ENCODE data around the gene ACVR1.

Gene ACVR1

DNA sequence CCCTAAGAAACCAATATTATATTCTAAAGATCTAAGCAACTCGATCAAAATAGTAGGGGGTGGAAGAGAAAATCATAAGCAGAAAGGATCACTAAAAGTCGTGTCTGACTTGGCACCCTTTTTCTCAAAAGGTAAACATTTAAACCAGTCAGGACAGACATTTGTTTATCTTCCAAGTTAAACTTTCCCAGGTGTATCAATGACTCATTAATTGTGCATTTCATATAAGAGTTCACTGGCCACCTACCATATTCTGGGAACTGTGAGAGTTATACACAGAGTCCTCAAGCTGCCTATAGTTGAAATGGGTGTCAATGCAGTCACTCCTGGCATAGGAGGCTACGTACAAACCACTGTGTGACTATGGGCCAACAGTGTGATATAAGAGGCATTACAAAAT lies 4.8 kb upstream of the ACVR1 start:
- no peak for DNase-seq (ENCODE audit: low spot score)
- H3K27ac ChIP-seq = no peak overlapping the region
- H3K4me3 ChIP-seq = no peak overlapping the region
- TF ChIP-seq, protein P1, sequence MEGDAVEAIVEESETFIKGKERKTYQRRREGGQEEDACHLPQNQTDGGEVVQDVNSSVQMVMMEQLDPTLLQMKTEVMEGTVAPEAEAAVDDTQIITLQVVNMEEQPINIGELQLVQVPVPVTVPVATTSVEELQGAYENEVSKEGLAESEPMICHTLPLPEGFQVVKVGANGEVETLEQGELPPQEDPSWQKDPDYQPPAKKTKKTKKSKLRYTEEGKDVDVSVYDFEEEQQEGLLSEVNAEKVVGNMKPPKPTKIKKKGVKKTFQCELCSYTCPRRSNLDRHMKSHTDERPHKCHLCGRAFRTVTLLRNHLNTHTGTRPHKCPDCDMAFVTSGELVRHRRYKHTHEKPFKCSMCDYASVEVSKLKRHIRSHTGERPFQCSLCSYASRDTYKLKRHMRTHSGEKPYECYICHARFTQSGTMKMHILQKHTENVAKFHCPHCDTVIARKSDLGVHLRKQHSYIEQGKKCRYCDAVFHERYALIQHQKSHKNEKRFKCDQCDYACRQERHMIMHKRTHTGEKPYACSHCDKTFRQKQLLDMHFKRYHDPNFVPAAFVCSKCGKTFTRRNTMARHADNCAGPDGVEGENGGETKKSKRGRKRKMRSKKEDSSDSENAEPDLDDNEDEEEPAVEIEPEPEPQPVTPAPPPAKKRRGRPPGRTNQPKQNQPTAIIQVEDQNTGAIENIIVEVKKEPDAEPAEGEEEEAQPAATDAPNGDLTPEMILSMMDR (IDR thresholded peaks at IDR 0.05) = no peak

DNA sequence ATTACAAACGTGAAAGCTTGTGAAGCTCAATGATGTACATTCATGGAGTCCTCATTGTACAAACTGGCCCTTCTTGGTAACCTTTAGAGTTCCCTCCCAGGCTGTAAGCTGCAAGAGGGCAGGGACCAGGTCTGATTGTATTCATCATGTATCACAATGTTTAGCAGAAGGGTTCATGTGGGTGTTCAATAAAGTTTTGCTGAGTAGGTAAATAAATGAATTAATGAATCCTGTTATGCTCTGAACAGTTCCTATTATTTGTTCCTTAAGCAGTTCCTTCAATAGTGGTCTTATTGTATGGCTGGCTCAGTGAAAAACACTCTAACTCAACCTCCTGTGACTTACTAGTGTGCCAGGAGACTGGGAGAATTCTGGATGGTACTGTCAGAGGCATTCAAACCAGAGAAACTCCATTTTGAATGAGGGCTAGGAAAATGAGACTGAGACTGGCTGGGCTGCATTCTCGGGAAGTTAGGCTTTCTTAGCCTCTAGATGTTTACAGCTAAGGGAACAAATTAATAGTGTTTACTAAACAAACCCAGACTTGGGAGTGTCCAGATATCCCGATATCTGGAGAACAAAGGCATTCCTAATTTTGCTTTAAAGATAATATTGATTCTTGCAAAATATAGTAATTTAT lies 1.8 kb upstream of the ACVR1 start:
- TF ChIP-seq, protein P1 (IDR thresholded peaks at IDR 0.05) = no peak
- no peak for DNase-seq (ENCODE audit: low spot score)
- H3K27ac ChIP-seq = no peak overlapping the region
- H3K4me3 ChIP-seq = no peak overlapping the region

DNA sequence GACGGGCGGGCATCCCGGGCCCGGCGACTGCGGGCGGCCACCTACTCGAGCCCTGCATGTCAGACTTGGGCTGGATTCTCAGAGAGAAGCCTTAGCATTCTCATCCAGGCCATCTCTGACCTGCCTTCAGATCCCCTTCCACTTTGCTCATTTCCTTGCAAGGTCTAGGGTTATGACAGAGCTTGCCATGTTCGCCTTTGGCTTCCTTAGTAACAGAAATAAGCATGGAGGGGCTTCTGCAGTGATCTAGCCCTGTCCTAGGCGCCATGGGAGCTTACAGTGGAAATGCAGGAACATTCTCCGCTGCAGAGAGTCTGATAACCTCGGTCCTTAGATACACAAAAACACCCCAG lies 632 bp upstream of the ACVR1 start:
- H3K27ac ChIP-seq = peak overlapping the region; percentile 96 to 99
- H3K4me3 ChIP-seq = peak overlapping the region; percentile 96
- TF ChIP-seq, protein P1 (IDR thresholded peaks at IDR 0.05) = no peak
- no peak for DNase-seq (ENCODE audit: low spot score)

DNA sequence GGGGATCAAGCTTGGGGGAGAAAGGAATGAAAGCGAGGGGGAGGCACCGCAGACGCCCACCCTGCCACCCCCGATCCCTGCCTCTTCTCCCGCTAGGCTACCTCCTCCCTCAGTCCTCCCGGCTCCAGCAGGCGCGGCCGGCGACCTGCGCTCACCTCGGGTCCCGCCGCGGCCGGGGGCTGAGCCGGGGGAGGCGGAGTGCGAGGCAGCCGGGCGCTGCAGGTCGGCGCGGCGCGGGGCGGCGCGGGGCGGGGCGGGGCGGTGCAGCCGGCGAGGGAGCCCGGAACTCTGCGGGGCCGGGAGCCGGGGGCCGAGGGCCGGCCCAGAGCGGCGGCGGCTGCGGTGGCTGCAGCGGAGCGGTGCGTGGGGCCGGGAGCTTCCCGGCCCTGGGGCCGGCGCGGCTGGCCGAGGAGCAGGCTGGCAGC lies 477 bp downstream of the ACVR1 start:
- peak overlapping the region; percentile 96 for H3K4me3 ChIP-seq
- DNase-seq (ENCODE audit: low spot score) = peak; percentile 74
- TF ChIP-seq, protein P1 (IDR thresholded peaks at IDR 0.05) = no peak
- peak overlapping the region; percentile 96 to 99 for H3K27ac ChIP-seq

DNA sequence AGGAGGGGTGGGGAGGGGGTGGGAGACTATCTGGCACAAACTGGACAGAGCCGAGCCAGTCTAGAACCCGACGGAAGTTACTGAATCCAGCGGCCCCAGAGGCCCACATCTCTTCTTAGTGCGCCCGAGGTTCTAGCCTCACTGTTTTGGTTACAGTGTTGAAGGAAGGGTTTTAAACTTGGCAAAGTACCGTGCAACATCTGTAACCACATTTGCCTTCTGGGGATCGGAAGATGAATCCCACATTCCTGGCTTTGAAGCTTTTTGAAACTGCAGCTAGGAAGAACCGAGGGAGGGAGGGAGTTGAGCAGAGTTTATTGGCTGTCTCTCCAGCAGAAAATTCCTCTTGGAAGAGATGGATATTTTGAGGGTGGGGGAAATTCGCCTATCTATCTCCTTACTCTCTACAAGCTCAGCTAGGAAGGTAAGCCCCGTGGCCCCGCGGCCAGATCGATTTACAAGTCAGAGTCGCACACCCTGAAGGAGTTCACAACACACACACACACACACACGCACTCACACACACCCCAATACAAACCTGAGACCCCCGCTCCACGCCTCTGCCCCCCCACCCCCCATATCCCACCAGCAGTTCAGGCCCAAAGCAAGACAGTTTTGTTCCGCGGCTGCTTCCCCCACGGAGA lies 1.0 kb downstream of the ACVR1 start:
- H3K4me3 ChIP-seq = peak overlapping the region; percentile 96
- peak; percentile 76 for DNase-seq (ENCODE audit: low spot score)
- TF ChIP-seq, protein P1 (IDR thresholded peaks at IDR 0.05) = no peak
- peak overlapping the region; percentile 96 to 99 for H3K27ac ChIP-seq

DNA sequence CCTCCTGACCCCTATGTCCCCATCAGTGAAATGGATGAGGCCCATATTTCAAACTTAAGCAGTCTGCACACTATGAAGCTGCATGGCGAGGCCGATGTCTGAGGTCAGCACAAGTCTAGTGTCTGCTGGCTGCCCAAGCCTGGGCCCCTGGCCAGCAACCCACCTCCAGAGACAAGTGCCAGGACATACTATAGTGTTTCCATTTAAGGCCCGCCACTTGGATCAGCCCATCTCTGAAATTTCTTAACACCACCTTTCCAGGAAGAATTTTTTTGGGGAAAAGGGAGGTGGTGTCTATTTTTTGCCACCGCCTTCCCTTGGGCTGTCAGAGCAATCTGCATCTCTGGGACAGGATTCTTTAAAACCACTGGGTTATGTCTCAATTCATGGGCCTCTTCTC lies 1.8 kb downstream of the ACVR1 start:
- Histone ChIP-seq H3K27ac (peak overlapping the region; percentile 96 to 99), H3K4me3 (peak overlapping the region; percentile 96)
- TF ChIP-seq, protein P1 (IDR thresholded peaks at IDR 0.05) = no peak
- DNase-seq (ENCODE audit: low spot score) = no peak

DNA sequence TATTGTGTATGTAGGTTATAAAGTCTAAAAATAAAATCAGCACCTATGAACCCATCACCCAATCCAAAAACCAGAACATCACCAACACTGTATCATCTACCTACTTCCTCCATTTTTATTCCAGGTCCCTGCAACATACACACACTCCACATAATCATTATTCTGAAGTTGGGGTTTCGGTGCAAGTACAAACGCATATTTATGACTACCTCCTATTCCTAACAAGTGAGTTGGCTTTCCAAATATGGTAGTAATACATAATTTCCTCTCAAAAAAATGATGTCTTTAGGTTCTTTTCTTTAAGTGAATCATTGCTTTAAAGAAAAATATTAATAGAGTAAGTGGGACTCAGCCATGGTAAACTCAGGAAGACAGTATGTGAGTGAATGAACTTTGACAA lies 3.3 kb downstream of the ACVR1 start:
- TF ChIP-seq, protein P1 (IDR thresholded peaks at IDR 0.05) = no peak
- Histone ChIP-seq H3K4me3 (no peak overlapping the region), H3K27ac (no peak overlapping the region)
- no peak for DNase-seq (ENCODE audit: low spot score)
